Neural progenitor cell (in vitro differentiated cells): ENCODE data around the gene TMEM269. TPM values are rescaled to one million over a fixed set of nuclear protein-coding genes. Genes with fewer than 3 reads are reported as not detected.
A peak's percentile ranks its signal among the peaks of the same experiment; 100 is the strongest.

ENCODE experiments used
- DNase-seq: peaks from one replicate; pipeline ENCODE4 v3.0.0-alpha.2; 2016; ENCODE audit warnings: low spot score
- H2AFZ ChIP-seq: fragments of 200-600 bp; sonication (generic); replicated peaks from 2 replicates; pipeline ENCODE4 v1.6.1; 2016; ENCODE audit warnings: antibody characterized with exemption
- H3F3A ChIP-seq: fragments of 200-600 bp; sonication (generic); 2 replicates; pipeline ENCODE4 v1.6.1; 2016; ENCODE audit warnings: antibody characterized with exemption, low read depth
- H3K27ac ChIP-seq: fragments of 200-600 bp; sonication (generic); 2 replicates; pipeline ENCODE4 v1.5.1; 2016; ENCODE audit warnings: mild to moderate bottlenecking
- H3K27me3 ChIP-seq: fragments of 200-600 bp; sonication (generic); 2 replicates; pipeline ENCODE4 v1.6.1; 2016; ENCODE audit warnings: mild to moderate bottlenecking, moderate library complexity
- H3K36me3 ChIP-seq: fragments of 200-600 bp; sonication (generic); 2 replicates; pipeline ENCODE4 v1.5.1; 2016
- H3K4me1 ChIP-seq: fragments of 200-600 bp; sonication (generic); 2 replicates; pipeline ENCODE4 v1.6.1; 2016; ENCODE audit warnings: mixed run types
- H3K4me2 ChIP-seq: fragments of 200-600 bp; sonication (generic); 2 replicates; pipeline ENCODE4 v1.6.1; 2016
- H3K4me3 ChIP-seq: fragments of 200-600 bp; sonication (generic); 2 replicates; pipeline ENCODE4 v1.5.1; 2016
- H3K79me2 ChIP-seq: fragments of 200-600 bp; sonication (generic); 2 replicates; pipeline ENCODE4 v1.6.1; 2016; ENCODE audit warnings: low read depth
- H3K9ac ChIP-seq: fragments of 200-600 bp; sonication (generic); 2 replicates; pipeline ENCODE4 v1.6.1; 2016
- H3K9me3 ChIP-seq: fragments of 200-600 bp; sonication (generic); 2 replicates; pipeline ENCODE4 v1.5.1; 2016; ENCODE audit warnings: low read depth
- H4K20me1 ChIP-seq: fragments of 200-600 bp; sonication (generic); 2 replicates; pipeline ENCODE4 v1.6.1; 2016; ENCODE audit warnings: low read depth
- H3K27ac Mint-ChIP-seq: 3 replicates; pipeline ENCODE4 v1.8.0; 2021; ENCODE audit warnings: mixed read lengths
- H3K27me3 Mint-ChIP-seq: 2 replicates; pipeline ENCODE4 v1.8.0; 2022; ENCODE audit warnings: low read depth, mild to moderate bottlenecking, inconsistent platforms, moderate library complexity, mixed read lengths; ENCODE audit not compliant: insufficient read depth
- H3K36me3 Mint-ChIP-seq: 3 replicates; pipeline ENCODE4 v1.8.0; 2021; ENCODE audit warnings: mixed read lengths
- H3K4me1 Mint-ChIP-seq: 3 replicates; pipeline ENCODE4 v1.8.0; 2021; ENCODE audit warnings: mixed read lengths
- H3K4me3 Mint-ChIP-seq: 3 replicates; pipeline ENCODE4 v1.8.0; 2021; ENCODE audit warnings: mild to moderate bottlenecking, moderate library complexity, mixed read lengths
- H3K9me3 Mint-ChIP-seq: 3 replicates; pipeline ENCODE4 v1.8.0; 2020; ENCODE audit warnings: mixed read lengths
- EZH2 ChIP-seq: fragments of 200-600 bp; sonication (generic); IDR thresholded peaks from 2 replicates; pipeline ENCODE4 v1.6.1; 2017; ENCODE audit warnings: antibody characterized with exemption, mild to moderate bottlenecking, moderate library complexity
- EZH2phosphoT487 ChIP-seq: fragments of 200-600 bp; sonication (generic); IDR thresholded peaks from 2 replicates; pipeline ENCODE4 v1.6.1; 2017; ENCODE audit warnings: antibody characterized with exemption
- total RNA-seq: library from RNA; depleted of rRNA; stranded (reverse); fragments of >200 nt; gene quantifications from 2 replicates; pipeline ENCODE4 v1.2.3, GENCODE V29; 2015; ENCODE audit warnings: low replicate concordance
- TF ChIP-seq, protein P1 (sequence below): fragments of 200-600 bp; sonication (generic); IDR thresholded peaks from 2 replicates; pipeline ENCODE4 v1.5.1; 2017; ENCODE audit warnings: antibody characterized with exemption, mild to moderate bottlenecking

TMEM269 gene
- total RNA-seq, 1 donor from 2014 or later = 0.47 TPM

DNA sequence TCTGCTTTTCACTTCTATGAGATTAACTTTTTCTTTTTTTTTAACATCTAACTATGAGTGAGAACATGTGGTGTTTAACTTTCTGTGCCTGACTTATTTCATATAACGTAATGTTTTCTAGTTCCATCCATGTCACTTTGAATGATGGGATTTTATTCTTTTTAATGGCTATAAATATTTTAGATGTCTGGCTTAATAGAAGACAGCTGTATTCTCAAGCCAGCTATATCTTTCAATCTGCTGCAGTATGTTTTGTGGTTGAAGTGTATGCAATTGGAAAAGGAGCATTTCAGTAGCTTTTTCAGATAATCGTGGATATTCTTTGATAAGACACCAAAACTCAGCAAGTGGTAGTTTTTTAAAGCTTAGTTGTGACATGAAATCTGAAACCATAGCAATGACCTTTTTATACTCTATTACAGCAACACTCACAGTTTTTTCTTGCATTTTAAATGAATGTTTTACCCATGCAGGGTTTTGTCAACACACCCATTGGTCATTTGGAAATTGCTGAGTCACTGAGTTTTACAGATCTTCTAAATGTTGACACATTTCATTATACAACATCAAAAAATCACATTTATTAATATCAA lies 38.1 kb downstream of the TMEM269 start:
- Mint-ChIP-seq H3K4me3 (no peak overlapping the region), H3K27me3 (no peaks in the 10 kb centered on the region)

DNA sequence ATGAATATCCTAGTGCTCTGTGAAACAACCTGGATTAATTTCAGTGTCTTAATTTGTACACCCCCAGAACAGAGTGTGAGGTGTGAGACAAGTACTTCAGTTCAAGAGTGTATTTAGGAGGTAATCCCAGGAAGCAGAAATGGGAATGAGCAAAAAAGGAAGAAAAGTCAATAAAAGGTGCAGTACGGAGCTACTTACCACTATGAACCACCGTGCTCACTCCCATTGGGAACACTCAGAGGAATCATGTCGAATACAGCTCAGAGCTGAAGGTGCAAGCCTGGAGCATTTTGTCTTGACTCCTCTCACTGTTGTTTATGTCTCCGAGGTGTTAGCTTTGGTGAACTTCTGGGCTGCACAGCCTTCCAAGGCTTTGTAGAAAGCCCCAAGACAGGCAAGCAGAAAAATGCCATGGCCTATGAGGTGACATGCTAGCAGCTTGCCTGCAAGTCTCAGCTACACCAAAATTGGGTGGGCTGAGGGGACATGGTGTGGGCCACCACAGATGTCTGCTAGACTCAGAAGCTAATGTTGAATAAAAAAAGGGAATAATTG lies 39.8 kb downstream of the TMEM269 start:
- Histone ChIP-seq H3F3A (peaks cover 9% of the 10 kb centered on the region), H2AFZ (no peak overlapping the region), H3K4me3 (no peak overlapping the region), H3K9ac (no peak overlapping the region), H3K27me3 (no peaks in the 10 kb centered on the region), H3K4me2 (no peak overlapping the region), H4K20me1 (no peaks in the 10 kb centered on the region), H3K79me2 (no peaks in the 10 kb centered on the region), H3K4me1 (peaks cover 14% of the 10 kb centered on the region), H3K9me3 (no peaks in the 10 kb centered on the region), H3K36me3 (no peaks in the 10 kb centered on the region), H3K27ac (no peak overlapping the region)
- no peak for DNase-seq
- no peaks in the 10 kb centered on the region for H3K9me3 Mint-ChIP-seq
- no peak overlapping the region for H3K4me3 Mint-ChIP-seq
- TF ChIP-seq, protein P1, sequence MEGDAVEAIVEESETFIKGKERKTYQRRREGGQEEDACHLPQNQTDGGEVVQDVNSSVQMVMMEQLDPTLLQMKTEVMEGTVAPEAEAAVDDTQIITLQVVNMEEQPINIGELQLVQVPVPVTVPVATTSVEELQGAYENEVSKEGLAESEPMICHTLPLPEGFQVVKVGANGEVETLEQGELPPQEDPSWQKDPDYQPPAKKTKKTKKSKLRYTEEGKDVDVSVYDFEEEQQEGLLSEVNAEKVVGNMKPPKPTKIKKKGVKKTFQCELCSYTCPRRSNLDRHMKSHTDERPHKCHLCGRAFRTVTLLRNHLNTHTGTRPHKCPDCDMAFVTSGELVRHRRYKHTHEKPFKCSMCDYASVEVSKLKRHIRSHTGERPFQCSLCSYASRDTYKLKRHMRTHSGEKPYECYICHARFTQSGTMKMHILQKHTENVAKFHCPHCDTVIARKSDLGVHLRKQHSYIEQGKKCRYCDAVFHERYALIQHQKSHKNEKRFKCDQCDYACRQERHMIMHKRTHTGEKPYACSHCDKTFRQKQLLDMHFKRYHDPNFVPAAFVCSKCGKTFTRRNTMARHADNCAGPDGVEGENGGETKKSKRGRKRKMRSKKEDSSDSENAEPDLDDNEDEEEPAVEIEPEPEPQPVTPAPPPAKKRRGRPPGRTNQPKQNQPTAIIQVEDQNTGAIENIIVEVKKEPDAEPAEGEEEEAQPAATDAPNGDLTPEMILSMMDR = no peak
- TF ChIP-seq EZH2phosphoT487 (no peak), EZH2 (no peak)
- peaks cover 31% of the 10 kb centered on the region for H3K4me1 Mint-ChIP-seq
- H3K36me3 Mint-ChIP-seq = no peaks in the 10 kb centered on the region
- no peaks in the 10 kb centered on the region for H3K27me3 Mint-ChIP-seq
- H3K27ac Mint-ChIP-seq = no peak overlapping the region

More for the DNA sequence above, 38.1 kb downstream of the TMEM269 start:
- Histone ChIP-seq H3K27me3 (no peaks in the 10 kb centered on the region), H3K9me3 (no peaks in the 10 kb centered on the region), H3K79me2 (no peaks in the 10 kb centered on the region), H3K27ac (no peak overlapping the region), H4K20me1 (no peaks in the 10 kb centered on the region), H3K9ac (no peak overlapping the region), H3F3A (peaks cover 15% of the 10 kb centered on the region), H3K36me3 (no peaks in the 10 kb centered on the region), H3K4me2 (no peak overlapping the region), H2AFZ (no peak overlapping the region), H3K4me1 (peaks cover 16% of the 10 kb centered on the region), H3K4me3 (no peak overlapping the region)
- Mint-ChIP-seq H3K9me3 (no peaks in the 10 kb centered on the region), H3K4me1 (peaks cover 26% of the 10 kb centered on the region), H3K36me3 (no peaks in the 10 kb centered on the region), H3K27ac (no peak overlapping the region)
- no peak for DNase-seq
- TF ChIP-seq, protein P1 = no peak
- TF ChIP-seq EZH2 (no peak), EZH2phosphoT487 (no peak)

DNA sequence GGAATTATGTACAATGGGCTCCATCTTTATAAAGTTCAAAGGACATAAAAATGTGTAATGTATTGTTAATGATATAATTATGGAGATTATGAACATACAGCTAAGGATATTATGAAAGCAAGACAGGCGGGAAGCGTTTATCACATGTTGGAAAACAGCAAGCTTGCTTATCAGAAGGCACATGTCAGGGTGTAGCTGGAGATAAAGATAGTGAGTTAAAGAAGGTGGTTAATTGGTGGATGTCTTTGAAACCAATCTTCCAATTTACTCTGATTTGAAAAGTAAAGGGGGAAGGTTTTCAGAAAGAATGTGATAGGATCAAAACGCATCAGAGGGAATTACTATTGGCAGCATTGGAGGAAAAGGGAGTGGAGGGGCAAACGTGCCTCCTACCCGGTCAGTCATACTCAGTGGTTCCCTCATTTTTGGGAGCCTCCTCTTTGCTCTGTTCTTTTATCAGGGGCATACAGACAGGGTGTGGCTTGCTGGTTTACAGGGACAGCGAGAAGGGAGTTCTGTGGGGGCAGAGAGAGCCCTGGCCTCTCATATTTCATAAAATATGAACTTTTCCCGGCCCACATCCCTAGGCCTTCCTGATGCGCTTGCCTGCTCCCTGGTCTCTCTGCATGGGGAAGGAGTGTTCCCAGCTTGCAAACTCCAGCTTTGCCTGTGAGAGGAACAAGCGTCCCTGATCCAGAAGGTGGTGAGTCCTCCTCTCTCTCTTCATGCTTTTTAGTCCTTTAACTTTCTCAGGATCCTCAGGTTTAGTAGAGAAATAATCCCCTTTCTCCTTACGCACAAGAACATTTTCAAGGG lies 40.5 kb downstream of the TMEM269 start:
- H2AFZ ChIP-seq = peak overlapping the region; percentile 80
- H3K36me3 ChIP-seq = no peaks in the 10 kb centered on the region
- no peak overlapping the region for H3K9ac ChIP-seq
- no peak overlapping the region for H3K4me2 ChIP-seq
- H3K9me3 ChIP-seq = no peaks in the 10 kb centered on the region
- no peak for DNase-seq
- Mint-ChIP-seq H3K4me1 (peaks cover 33% of the 10 kb centered on the region), H3K4me3 (no peak overlapping the region), H3K36me3 (no peaks in the 10 kb centered on the region), H3K27ac (no peak overlapping the region), H3K9me3 (no peaks in the 10 kb centered on the region), H3K27me3 (no peaks in the 10 kb centered on the region)
- no peaks in the 10 kb centered on the region for H3K27me3 ChIP-seq
- no peaks in the 10 kb centered on the region for H3K79me2 ChIP-seq
- no peak overlapping the region for H3K4me3 ChIP-seq
- H3K4me1 ChIP-seq = peaks cover 8% of the 10 kb centered on the region
- no peak overlapping the region for H3K27ac ChIP-seq
- no peaks in the 10 kb centered on the region for H4K20me1 ChIP-seq
- TF ChIP-seq EZH2phosphoT487 (no peak), EZH2 (no peak)
- TF ChIP-seq, protein P1 = no peak
- H3F3A ChIP-seq = peaks cover 5% of the 10 kb centered on the region
